GM21528 (cell line): ENCODE results near the gene MINDY3.
"Not testable (repeated sequence)": the region's sequence is repeated elsewhere in the genome, so short reads cannot be mapped to it uniquely, and the experiment has no call there.

Experiments
- ATAC-seq: cut with Tn5 transposase; IDR thresholded peaks from one replicate; pipeline ENCODE4 v1.9.1; 2021; ENCODE audit warnings: mild to moderate bottlenecking, moderate library complexity; ENCODE audit not compliant: unreplicated experiment, low FRiP score

Gene MINDY3

GRCh38 chr10:15859906-15860691 is at the start of gene MINDY3:
Gene MINDY3 (minus strand): TSS chr10:15860507. CDS start chr10:15860299, 208 bp downstream.
- peak; percentile 93 for ATAC-seq

DNA sequence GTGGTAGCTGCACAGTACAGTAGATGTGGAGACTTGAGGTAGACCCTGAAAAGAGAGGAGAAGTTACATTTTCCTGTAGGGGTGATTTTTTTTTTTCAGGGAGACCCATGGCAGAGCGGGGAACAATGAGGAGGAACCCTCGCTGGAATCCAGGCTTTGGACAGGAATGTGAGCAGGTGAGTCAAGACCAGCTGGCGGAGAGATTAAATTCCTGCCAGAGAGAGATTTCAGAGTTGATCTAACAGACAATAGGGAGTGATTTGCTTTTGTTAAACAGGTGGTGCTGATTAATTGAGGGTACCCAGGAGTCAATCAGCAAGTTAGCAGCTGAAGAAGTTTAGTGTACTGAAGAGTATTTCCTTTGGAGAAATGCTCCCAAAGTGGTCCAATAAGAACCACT is 41.6 kb upstream of the MINDY3 start:
- ATAC-seq: no peak

DNA sequence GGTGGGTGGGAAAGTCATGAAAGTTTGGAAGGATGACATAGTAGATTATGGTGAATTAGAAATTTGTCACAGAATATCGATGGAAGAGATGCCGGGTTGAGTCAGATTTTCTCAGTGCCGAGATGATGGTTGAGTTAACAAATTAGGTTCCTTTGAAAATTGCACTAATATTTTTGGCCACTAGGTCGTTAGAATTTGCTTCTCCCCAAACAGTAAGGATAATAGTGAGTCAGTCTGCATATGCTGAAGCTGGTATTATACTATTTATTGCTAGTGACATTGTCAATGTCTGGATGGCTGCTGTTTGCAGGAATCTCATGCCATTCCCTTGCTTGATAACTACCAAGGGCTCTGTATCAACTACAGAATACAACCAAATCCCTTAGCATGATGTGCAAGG is 37.7 kb upstream of the MINDY3 start:
- ATAC-seq: no peak

- no peak for ATAC-seq
Observed at GRCh38 chr10:15897287-15897686, 37.0 kb upstream of the MINDY3 start.

DNA sequence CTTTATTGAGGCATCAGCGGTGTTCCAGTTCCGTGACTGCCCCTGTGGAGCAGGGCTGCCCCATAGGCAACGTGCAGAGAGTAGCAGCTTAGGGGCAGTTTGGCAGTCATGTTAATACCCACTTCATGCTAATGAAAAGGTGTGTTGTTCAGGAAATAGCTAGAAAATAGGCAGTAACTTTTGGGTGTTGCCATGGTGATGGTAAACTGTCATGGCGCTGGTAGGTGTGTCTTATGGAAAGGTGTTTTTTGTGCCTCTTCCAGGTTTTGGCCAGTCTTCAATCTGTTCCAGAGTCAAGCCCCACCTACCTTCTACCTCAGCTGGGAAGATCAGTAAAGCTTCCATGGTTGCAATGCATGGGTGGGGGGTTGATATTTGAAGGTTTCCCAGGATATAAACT is 36.3 kb upstream of the MINDY3 start:
- ATAC-seq: no peak

GRCh38 chr10:15884447-15884846 is 24.1 kb upstream of the MINDY3 start:
- no peak for ATAC-seq

- ATAC-seq: no peak
Observed at GRCh38 chr10:15881542-15881941, 21.2 kb upstream of the MINDY3 start.

GRCh38 chr10:15879663-15880062 is 19.4 kb upstream of the MINDY3 start:
- ATAC-seq: no peak

DNA sequence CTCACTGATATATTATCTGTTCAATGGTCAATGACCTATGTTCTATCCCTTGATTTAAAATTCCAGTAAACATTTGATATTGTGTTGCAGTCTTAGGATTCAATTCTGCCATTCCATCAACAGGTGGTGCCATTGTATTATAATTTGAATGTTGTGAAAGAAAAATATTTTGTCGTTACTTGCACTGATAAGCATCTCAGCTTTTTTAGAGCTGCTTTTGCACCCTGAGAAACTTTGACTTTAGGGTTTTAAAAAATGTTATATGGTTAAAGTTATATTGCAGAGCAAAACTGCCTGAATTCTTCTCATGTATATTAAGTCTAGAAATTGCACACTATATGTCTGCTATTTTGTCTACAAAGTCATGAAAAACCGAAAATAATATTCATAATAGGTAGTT is 18.8 kb upstream of the MINDY3 start:
- no peak for ATAC-seq

DNA sequence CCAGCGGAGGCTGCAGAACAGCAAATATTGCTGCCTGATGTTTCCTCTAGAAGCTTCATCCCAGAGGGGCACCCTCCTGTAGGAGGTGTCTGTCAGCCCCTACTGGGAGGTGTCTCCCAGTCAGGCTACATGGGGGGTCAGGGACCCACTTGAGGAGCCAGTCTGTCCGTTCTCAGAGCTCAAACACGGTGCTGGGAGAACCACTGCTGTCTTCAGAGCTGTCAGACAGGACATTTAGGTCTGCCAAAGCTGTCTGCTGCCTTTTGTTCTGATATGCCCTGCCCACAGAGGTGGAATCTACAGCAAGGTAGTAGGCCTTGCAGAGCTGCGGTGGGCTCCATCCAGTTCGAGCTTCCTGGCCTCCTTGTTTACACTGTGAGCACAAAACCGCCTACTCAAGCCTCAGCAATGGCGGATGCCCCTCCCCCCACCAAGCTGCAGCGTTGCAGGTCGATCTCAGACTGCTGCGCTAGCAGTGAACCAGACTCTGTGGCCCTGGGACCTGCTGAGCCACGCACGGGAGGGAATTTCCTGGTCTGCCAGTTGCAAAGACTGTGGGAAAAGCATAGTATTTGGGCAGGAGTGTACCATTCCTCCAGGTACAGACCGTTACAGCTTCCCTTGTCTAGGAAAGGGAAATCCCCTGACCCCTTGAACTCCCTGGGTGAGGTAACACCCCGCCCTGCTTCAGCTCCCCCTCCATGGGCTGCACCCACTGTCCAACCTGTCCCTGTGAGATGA is 17.7 kb upstream of the MINDY3 start:
- no peak for ATAC-seq

DNA sequence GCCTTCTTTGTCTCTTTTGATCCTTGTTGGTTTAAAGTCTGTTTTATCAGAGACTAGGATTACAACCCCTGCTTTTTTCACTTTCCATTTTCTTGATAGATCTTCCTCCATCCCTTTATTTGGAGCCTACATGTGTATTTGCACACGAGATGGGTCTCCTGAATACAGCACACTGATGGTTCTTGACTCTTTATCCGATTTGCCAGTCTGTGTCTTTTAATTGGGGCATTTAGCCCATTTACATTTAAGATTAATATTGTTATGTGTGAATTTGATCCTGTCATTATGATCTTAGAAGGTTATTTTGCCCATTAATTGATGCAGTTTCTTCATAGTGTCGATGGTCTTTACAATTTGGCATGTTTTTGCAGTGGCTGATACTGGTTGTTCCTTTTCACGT is 16.0 kb upstream of the MINDY3 start:
- not testable (repeated sequence) for ATAC-seq

DNA sequence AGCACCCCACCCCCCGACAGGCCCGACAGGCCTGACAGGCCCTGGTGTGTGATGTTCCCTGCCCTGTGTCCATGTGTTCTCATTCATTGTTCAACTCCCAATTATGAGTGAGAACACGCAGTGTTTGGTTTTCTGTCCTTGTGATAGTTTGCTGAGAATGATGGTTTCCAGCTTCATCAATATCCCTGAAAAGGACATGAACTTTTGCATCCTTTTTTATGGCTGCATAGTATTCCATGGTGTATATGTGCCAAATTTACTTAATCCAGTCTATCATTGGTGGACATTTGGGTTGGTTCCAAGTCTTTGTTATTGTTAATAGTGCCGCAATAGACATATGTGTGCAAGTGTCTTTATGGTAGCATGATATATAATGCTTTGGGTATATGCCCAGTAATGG is 12.3 kb upstream of the MINDY3 start:
- ATAC-seq: not testable (repeated sequence)

- no peak for ATAC-seq
Observed at GRCh38 chr10:15871823-15872222, 11.5 kb upstream of the MINDY3 start.

DNA sequence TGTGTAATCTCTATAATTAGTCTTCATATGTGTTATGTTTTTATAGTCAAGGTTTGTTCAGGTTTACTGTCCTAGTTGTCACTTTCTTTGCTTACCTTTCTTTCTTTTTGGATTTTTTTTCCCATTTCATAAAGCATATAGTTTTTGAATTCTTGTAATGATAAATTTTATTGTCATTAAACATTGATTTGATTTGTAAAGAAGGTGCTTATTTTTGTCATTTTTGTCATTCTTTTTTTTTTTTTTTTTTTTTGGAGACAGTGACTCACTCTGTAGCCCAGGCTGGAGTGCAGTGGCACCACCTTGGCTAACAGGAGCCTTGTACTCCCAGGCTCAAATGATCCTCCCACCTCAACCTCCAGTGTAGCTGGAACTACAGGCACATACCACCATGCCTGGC is 9.6 kb upstream of the MINDY3 start:
- no peak for ATAC-seq

GRCh38 chr10:15868006-15868405 is 7.7 kb upstream of the MINDY3 start:
- no peak for ATAC-seq

GRCh38 chr10:15865304-15865703 is 5.0 kb upstream of the MINDY3 start:
- no peak for ATAC-seq

GRCh38 chr10:15864419-15864818 is 4.1 kb upstream of the MINDY3 start:
- ATAC-seq: no peak

DNA sequence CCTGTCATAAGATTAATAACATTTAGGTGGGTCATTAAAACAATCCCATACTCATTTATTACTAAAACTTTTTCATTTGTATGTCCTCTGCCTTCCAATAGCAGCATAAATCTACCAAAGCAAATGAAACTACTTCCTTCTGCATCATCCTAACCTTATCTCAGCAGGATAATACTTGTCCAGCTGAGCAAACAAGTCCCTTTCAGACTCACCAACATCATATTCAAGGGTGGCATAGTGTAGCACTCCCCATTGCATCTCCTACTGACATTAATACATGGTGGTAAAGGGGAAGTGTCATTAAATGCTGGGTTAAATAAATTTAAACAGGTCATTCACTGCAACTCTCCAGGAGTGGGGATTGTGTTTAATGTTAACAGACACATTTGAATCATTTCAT is 3.4 kb upstream of the MINDY3 start:
- no peak for ATAC-seq

- ATAC-seq: no peak
Observed at GRCh38 chr10:15863323-15863722, 3.0 kb upstream of the MINDY3 start.

DNA sequence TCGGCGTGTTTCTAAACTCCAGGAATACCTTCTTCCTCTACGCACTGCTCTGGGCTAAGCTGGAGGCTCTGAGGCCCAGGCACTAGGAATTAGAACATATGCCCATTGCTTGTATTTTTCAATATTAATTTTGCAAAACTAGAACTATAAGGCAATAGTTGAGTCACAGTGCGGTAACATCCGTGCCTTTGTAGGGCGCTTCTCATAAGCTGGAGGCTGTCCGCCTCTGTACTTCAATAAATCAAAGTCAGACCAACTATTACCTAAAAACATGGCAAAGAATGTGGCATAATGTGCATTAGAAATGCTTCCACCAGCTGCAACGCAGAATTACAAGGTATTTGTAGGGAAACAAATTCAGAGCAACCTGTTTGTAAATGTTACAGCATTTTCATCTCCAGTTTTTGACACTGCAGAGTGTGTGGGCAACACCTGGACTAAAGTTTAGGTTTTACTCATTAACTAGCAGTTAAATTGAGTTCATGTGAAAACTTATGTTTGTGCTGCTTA is 440 bp upstream of the MINDY3 start:
- ATAC-seq: no peak

DNA sequence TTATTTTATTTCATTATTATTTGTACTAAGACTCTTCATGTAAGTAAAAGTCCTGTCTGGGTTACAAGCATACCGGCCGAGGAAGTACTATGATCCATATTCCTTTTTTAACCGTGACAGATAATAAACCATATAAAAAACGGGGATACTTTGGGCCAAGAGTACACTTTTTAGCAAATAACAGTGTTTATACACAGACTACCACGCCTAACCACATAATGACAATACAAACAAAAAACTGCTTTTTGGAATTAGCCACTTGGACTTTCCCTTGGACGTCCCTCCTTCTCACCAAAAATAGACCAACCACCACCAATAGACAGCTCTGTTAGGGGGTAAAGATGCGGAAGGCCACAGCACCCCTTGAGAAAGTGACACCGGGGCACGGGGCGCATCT is 800 bp downstream of the MINDY3 start:
- peak; percentile 72 for ATAC-seq

DNA sequence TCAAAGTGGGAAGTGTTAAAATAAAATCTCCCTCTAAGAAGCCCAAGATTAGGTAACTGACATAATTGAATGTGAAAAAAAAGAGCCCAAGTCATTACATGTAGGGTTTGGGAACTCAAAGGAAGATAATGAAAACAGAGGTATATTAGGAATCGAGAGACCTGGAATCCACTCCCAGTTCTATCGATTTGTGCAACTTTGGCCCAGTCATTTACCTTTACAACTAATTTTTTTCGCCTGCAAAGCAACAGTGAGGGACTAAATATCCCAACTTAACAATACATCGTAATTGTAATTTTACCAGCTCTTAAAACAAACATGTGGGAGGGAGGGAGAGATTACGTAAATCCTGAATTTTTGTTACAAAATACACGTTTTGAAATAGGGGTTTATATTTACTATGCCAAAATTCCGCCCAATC is 1.4 kb downstream of the MINDY3 start:
- no peak for ATAC-seq
